ENCODE results near the gene KLF16. TPM values are rescaled to one million over a fixed set of nuclear protein-coding genes. Genes with fewer than 3 reads are reported as not detected.

KLF16 gene
- total RNA-seq, 1 donor from 2014 or later = 5.3 TPM

- DNase-seq = no peak
Measured at GRCh38 chr19:1866693-1867348, 3.4 kb upstream of the KLF16 start.

- DNase-seq = no peak
Measured at GRCh38 chr19:1865172-1866010, 2.0 kb upstream of the KLF16 start.

- DNase-seq = peak; percentile 80
Measured at GRCh38 chr19:1864480-1865171, 1.2 kb upstream of the KLF16 start.

- DNase-seq = peak; percentile 94
Measured at GRCh38 chr19:1863638-1864479, 480 bp upstream of the KLF16 start.

- DNase-seq = no peak
Measured at GRCh38 chr19:1862424-1863327, 703 bp downstream of the KLF16 start.

GRCh38 chr19:1862068-1862423 is 1.3 kb downstream of the KLF16 start:
- DNase-seq = no peak

- peak; percentile 50 for DNase-seq
Measured at GRCh38 chr19:1861599-1862031, 1.8 kb downstream of the KLF16 start.

GRCh38 chr19:1860821-1861598 is 2.4 kb downstream of the KLF16 start:
- DNase-seq = no peak

- DNase-seq = peak; percentile 70
Measured at GRCh38 chr19:1860042-1860775, 3.2 kb downstream of the KLF16 start.

GRCh38 chr19:1859331-1859781 is 4.0 kb downstream of the KLF16 start:
- no peak for DNase-seq

- DNase-seq = no peak
Measured at GRCh38 chr19:1858412-1859081, 4.8 kb downstream of the KLF16 start.

GRCh38 chr19:1857648-1858326 is 5.6 kb downstream of the KLF16 start:
- DNase-seq = no peak

GRCh38 chr19:1856698-1857603 is 6.4 kb downstream of the KLF16 start:
- DNase-seq = peak; percentile 87

GRCh38 chr19:1856345-1856697 is 7.1 kb downstream of the KLF16 start:
- no peak for DNase-seq

- no peak for DNase-seq
Measured at GRCh38 chr19:1855828-1856255, 7.5 kb downstream of the KLF16 start.

GRCh38 chr19:1855040-1855827 is 8.1 kb downstream of the KLF16 start:
- DNase-seq = peak; percentile 87
